Stimulated activated CD4-positive, alpha-beta T cell treated with anti-CD3 and anti-CD28 coated beads, Interleukin-4, amount 100 ng/mL, for 1 hour (primary cell): ENCODE results near the gene PAX3.

Source experiments
- DNase-seq: peaks from one replicate; pipeline ENCODE4 v3.0.0-alpha.2; 2020

Gene PAX3

GRCh38 chr2:222295368-222296062 is 3.3 kb downstream of the PAX3 start:
- no peak for DNase-seq

- no peak for DNase-seq
Observed at GRCh38 chr2:222294996-222295367, 3.8 kb downstream of the PAX3 start.

GRCh38 chr2:222293660-222294630 is 4.9 kb downstream of the PAX3 start:
- DNase-seq = no peak

GRCh38 chr2:222292149-222293134 is 6.4 kb downstream of the PAX3 start:
- no peak for DNase-seq

GRCh38 chr2:222291485-222291841 is 7.3 kb downstream of the PAX3 start:
- DNase-seq = no peak

GRCh38 chr2:222290736-222291484 is 7.9 kb downstream of the PAX3 start:
- no peak for DNase-seq

GRCh38 chr2:222290401-222290735 is 8.4 kb downstream of the PAX3 start:
- DNase-seq = no peak

GRCh38 chr2:222289278-222290160 is 9.3 kb downstream of the PAX3 start:
- no peak for DNase-seq

GRCh38 chr2:222288590-222289277 is 10.1 kb downstream of the PAX3 start:
- DNase-seq = no peak

- no peak for DNase-seq
Observed at GRCh38 chr2:222287862-222288479, 10.8 kb downstream of the PAX3 start.

GRCh38 chr2:222284466-222284865 is 14.3 kb downstream of the PAX3 start:
- no peak for DNase-seq

GRCh38 chr2:222283634-222284033 is 15.2 kb downstream of the PAX3 start:
- DNase-seq = no peak

GRCh38 chr2:222281506-222281905 is 17.3 kb downstream of the PAX3 start:
- no peak for DNase-seq

GRCh38 chr2:222280795-222281194 is 18.0 kb downstream of the PAX3 start:
- no peak for DNase-seq

GRCh38 chr2:222272446-222273015 is 26.3 kb downstream of the PAX3 start:
- DNase-seq = no peak

- DNase-seq = no peak
Observed at GRCh38 chr2:222271854-222272253, 26.9 kb downstream of the PAX3 start.

- DNase-seq = no peak
Observed at GRCh38 chr2:222270396-222270795, 28.4 kb downstream of the PAX3 start.

GRCh38 chr2:222269132-222269531 is 29.7 kb downstream of the PAX3 start:
- no peak for DNase-seq

GRCh38 chr2:222268311-222268990 is 30.3 kb downstream of the PAX3 start:
- no peak for DNase-seq
